ENCODE measurements around the gene SPTBN1.

SPTBN1 gene

GRCh38 chr2:54712516-54712915 lies 256.4 kb downstream of the SPTBN1 start:
- no peak overlapping the region for H2AFZ ChIP-seq (ENCODE audit: low read depth, low read length)
- no peaks in the 10 kb centered on the region for H3K9me3 ChIP-seq (ENCODE audit: insufficient read depth, low read length, severe bottlenecking)
- ATAC-seq (ENCODE audit: insufficient read depth, low read depth) (no peak), DNase-seq (no peak)
- H3K79me2 ChIP-seq (ENCODE audit: insufficient read depth, low read length), result no peaks in the 10 kb centered on the region
- H3K36me3 ChIP-seq (ENCODE audit: insufficient read depth, low read length), result no peaks in the 10 kb centered on the region
- H3K9ac ChIP-seq (ENCODE audit: low read depth, low read length), result no peak overlapping the region
- H4K20me1 ChIP-seq (ENCODE audit: insufficient read depth, low read length), result no peaks in the 10 kb centered on the region
- no peaks in the 10 kb centered on the region for H3K4me1 ChIP-seq (ENCODE audit: insufficient read depth, low read length)
- no peak for TF ChIP-seq EZH2 (IDR thresholded peaks at IDR 0.05; ENCODE audit: borderline replicate concordance, low read depth, low read length, severe bottlenecking)
- TF ChIP-seq, protein P1, sequence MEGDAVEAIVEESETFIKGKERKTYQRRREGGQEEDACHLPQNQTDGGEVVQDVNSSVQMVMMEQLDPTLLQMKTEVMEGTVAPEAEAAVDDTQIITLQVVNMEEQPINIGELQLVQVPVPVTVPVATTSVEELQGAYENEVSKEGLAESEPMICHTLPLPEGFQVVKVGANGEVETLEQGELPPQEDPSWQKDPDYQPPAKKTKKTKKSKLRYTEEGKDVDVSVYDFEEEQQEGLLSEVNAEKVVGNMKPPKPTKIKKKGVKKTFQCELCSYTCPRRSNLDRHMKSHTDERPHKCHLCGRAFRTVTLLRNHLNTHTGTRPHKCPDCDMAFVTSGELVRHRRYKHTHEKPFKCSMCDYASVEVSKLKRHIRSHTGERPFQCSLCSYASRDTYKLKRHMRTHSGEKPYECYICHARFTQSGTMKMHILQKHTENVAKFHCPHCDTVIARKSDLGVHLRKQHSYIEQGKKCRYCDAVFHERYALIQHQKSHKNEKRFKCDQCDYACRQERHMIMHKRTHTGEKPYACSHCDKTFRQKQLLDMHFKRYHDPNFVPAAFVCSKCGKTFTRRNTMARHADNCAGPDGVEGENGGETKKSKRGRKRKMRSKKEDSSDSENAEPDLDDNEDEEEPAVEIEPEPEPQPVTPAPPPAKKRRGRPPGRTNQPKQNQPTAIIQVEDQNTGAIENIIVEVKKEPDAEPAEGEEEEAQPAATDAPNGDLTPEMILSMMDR (IDR thresholded peaks at IDR 0.05; ENCODE audit: borderline replicate concordance, extremely low read depth, low read length, poor library complexity, severe bottlenecking), result no peak
- H3K27ac ChIP-seq (ENCODE audit: low read length), result no peak overlapping the region
- no peak overlapping the region for H3K4me2 ChIP-seq (ENCODE audit: insufficient read depth, low read length)
- H3K27me3 ChIP-seq (ENCODE audit: insufficient read depth, low read length, poor library complexity), result no peaks in the 10 kb centered on the region
- H3K4me3 ChIP-seq (ENCODE audit: low read depth in 1 of 2, low read length in 2 of 2), result no peak overlapping the region

- no peaks in the 10 kb centered on the region for H3K9me3 ChIP-seq (ENCODE audit: insufficient read depth, low read length, severe bottlenecking)
- H2AFZ ChIP-seq (ENCODE audit: low read depth, low read length), result no peak overlapping the region
- no peak for TF ChIP-seq EZH2 (IDR thresholded peaks at IDR 0.05; ENCODE audit: borderline replicate concordance, low read depth, low read length, severe bottlenecking)
- TF ChIP-seq, protein P1 (IDR thresholded peaks at IDR 0.05; ENCODE audit: borderline replicate concordance, extremely low read depth, low read length, poor library complexity, severe bottlenecking), result no peak
- H3K36me3 ChIP-seq (ENCODE audit: insufficient read depth, low read length), result no peaks in the 10 kb centered on the region
- no peak overlapping the region for H3K27ac ChIP-seq (ENCODE audit: low read length)
- no peak overlapping the region for H3K9ac ChIP-seq (ENCODE audit: low read depth, low read length)
- no peaks in the 10 kb centered on the region for H3K79me2 ChIP-seq (ENCODE audit: insufficient read depth, low read length)
- no peaks in the 10 kb centered on the region for H4K20me1 ChIP-seq (ENCODE audit: insufficient read depth, low read length)
- no peak for DNase-seq
- H3K4me1 ChIP-seq (ENCODE audit: insufficient read depth, low read length), result no peaks in the 10 kb centered on the region
- no peak overlapping the region for H3K4me2 ChIP-seq (ENCODE audit: insufficient read depth, low read length)
- no peak for ATAC-seq (ENCODE audit: insufficient read depth, low read depth)
- H3K27me3 ChIP-seq (ENCODE audit: insufficient read depth, low read length, poor library complexity), result no peaks in the 10 kb centered on the region
- H3K4me3 ChIP-seq (ENCODE audit: low read depth in 1 of 2, low read length in 2 of 2), result no peak overlapping the region
Measured at GRCh38 chr2:54714996-54715395, 258.9 kb downstream of the SPTBN1 start.

DNA sequence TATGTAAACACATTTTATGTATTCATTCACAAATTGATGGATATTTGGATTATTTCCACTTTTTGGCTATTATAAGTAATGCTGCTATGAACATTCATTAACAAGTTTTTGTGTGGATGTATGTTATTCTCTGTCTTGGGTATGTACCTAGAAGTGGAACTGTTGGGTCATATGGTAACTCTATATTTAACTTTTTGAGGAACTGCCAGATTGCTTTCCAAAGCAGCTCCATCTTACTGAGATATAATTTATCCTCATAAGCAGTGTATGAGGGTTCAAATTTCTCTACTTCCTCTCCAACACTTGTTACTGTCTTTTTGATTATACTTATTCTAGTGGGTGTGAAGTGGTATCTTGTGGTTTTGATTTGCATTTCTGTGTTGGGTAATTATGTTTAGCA lies 260.2 kb downstream of the SPTBN1 start:
- DNase-seq, result no peak
- H3K4me1 ChIP-seq (ENCODE audit: insufficient read depth, low read length), result no peaks in the 10 kb centered on the region
- H3K36me3 ChIP-seq (ENCODE audit: insufficient read depth, low read length), result no peaks in the 10 kb centered on the region
- ATAC-seq (ENCODE audit: insufficient read depth, low read depth), result no peak
- H4K20me1 ChIP-seq (ENCODE audit: insufficient read depth, low read length), result no peaks in the 10 kb centered on the region
- no peak overlapping the region for H3K27ac ChIP-seq (ENCODE audit: low read length)
- H2AFZ ChIP-seq (ENCODE audit: low read depth, low read length), result no peak overlapping the region
- H3K9me3 ChIP-seq (ENCODE audit: insufficient read depth, low read length, severe bottlenecking), result no peaks in the 10 kb centered on the region
- no peaks in the 10 kb centered on the region for H3K79me2 ChIP-seq (ENCODE audit: insufficient read depth, low read length)
- no peak overlapping the region for H3K9ac ChIP-seq (ENCODE audit: low read depth, low read length)
- H3K4me3 ChIP-seq (ENCODE audit: low read depth in 1 of 2, low read length in 2 of 2), result no peak overlapping the region
- TF ChIP-seq EZH2 (IDR thresholded peaks at IDR 0.05; ENCODE audit: borderline replicate concordance, low read depth, low read length, severe bottlenecking), result no peak
- TF ChIP-seq, protein P1 (IDR thresholded peaks at IDR 0.05; ENCODE audit: borderline replicate concordance, extremely low read depth, low read length, poor library complexity, severe bottlenecking), result no peak
- peaks cover 2% of the 10 kb centered on the region for H3K27me3 ChIP-seq (ENCODE audit: insufficient read depth, low read length, poor library complexity)
- no peak overlapping the region for H3K4me2 ChIP-seq (ENCODE audit: insufficient read depth, low read length)

GRCh38 chr2:54720563-54720962 lies 264.4 kb downstream of the SPTBN1 start:
- ATAC-seq (ENCODE audit: insufficient read depth, low read depth) (no peak), DNase-seq (no peak)
- Histone ChIP-seq H3K4me1 (ENCODE audit: insufficient read depth, low read length) (peaks cover 24% of the 10 kb centered on the region), H3K27ac (ENCODE audit: low read length) (no peak overlapping the region), H3K79me2 (ENCODE audit: insufficient read depth, low read length) (0 out of 2 replicates have a peak, but pooled peaks cover 3% of the 10 kb centered on the region), H2AFZ (ENCODE audit: low read depth, low read length) (no peak overlapping the region), H3K27me3 (ENCODE audit: insufficient read depth, low read length, poor library complexity) (peaks cover 14% of the 10 kb centered on the region), H4K20me1 (ENCODE audit: insufficient read depth, low read length) (no peaks in the 10 kb centered on the region), H3K4me3 (ENCODE audit: low read depth in 1 of 2, low read length in 2 of 2) (no peak overlapping the region), H3K4me2 (ENCODE audit: insufficient read depth, low read length) (no peak overlapping the region), H3K9me3 (ENCODE audit: insufficient read depth, low read length, severe bottlenecking) (no peaks in the 10 kb centered on the region), H3K36me3 (ENCODE audit: insufficient read depth, low read length) (no peaks in the 10 kb centered on the region), H3K9ac (ENCODE audit: low read depth, low read length) (no peak overlapping the region)
- no peak for TF ChIP-seq EZH2 (IDR thresholded peaks at IDR 0.05; ENCODE audit: borderline replicate concordance, low read depth, low read length, severe bottlenecking)
- TF ChIP-seq, protein P1 (IDR thresholded peaks at IDR 0.05; ENCODE audit: borderline replicate concordance, extremely low read depth, low read length, poor library complexity, severe bottlenecking), result no peak

Measured in DND-41 (cell line).